ENCODE measurements around the gene MYBPC2.
"Not testable (repeated sequence)": the region's sequence is repeated elsewhere in the genome, so short reads cannot be mapped to it uniquely, and the experiment has no call there.

Gene MYBPC2

DNA sequence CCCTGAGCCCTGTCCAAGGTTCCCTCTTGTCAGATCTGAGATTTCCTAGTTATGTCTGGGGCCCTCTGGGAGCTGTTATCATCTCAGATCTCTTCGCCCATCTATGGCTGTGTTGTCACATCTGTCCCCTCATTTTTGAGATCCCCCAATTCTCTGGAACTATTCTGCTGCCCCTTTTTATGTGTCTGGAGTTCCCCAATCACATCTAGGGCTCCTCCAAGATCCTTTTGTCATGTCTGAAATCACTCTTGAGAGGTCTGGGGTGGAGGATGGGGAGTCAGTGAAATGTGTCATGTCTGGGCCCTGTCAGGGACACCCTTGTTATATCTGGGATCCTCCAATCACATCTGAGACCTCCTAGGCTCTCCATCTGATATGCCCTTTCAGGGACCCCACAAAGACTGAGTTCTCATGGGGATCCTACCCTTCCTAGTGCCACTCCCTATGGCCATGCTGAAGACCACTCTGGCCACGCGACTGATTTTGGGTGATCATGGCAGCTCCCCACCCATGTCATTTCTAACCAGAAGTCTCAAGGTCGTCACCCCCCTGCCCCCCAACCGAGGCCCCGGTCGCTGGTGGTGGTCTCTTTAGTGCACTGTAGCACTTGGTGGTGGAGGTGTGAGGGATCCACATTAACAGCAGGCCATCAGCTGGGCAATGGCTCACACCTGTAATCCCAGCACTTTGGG, 3.8 kb upstream of the MYBPC2 start:
- no peak for DNase-seq (ENCODE audit: low spot score)

DNA sequence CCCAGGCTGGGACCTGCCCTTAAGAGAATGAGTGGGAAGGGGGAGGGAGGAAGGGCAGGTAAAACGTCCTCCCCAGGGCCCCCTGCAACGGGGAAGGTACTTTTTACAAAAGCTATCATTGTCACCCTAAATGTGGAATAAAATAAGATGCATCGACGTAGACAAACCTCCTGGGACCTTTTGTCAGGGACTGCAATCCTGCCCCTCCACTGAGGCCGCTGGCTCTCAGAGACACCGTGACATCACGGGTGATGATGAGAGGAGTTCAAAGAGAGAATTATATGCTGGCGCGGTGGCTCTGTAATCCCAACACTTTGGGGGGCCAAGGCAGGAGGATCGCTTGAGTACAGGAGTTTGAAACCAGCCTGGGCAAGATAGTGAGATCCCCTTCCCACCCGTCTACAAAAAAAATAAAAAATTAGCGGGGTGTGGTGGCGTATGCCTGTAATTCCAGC, 1.8 kb upstream of the MYBPC2 start:
- no peak for DNase-seq (ENCODE audit: low spot score)

DNA sequence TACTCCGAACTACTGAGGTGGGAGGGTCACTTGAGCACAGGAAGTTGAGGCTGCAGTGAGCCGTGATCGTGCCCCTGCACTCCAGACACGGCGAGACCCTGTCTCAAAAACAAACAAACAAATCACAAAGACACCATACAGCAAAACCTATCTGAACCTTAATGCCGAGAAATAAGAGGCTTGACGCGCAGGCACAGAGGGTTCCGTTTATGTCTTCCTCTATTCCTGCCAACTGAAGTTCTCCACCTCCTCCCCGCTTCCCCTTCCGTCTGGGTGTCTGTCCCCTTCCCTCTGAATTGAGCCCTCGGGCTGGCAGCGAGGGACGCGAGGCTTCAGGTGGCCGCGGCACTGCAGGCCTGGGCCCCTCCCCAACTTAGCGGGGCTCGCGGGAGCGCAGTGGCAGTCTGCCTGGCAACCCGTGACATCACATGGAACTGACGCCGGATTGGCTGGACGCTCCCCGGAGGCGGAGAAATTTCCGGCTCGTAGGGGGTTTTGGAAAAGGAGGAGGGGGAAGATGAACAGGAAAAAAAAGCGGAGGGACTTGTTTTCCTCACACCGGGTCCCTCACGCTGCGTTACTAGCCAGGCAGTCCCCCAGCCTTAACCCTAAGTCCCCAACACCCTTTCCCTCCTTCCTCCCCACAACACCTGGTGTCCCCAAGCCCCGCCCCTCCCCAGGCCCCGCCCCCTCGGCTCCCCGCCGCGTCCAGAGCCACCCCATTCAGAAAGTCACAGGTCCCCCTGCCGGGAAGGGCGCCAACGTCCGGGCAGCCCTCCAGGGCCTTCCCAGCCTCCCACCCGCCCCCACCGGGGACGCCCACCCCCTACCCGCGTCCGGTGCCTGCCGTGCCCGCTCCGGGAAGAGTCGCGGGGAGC, 1.1 kb upstream of the MYBPC2 start:
- peak; percentile 83 for DNase-seq (ENCODE audit: low spot score)

DNA sequence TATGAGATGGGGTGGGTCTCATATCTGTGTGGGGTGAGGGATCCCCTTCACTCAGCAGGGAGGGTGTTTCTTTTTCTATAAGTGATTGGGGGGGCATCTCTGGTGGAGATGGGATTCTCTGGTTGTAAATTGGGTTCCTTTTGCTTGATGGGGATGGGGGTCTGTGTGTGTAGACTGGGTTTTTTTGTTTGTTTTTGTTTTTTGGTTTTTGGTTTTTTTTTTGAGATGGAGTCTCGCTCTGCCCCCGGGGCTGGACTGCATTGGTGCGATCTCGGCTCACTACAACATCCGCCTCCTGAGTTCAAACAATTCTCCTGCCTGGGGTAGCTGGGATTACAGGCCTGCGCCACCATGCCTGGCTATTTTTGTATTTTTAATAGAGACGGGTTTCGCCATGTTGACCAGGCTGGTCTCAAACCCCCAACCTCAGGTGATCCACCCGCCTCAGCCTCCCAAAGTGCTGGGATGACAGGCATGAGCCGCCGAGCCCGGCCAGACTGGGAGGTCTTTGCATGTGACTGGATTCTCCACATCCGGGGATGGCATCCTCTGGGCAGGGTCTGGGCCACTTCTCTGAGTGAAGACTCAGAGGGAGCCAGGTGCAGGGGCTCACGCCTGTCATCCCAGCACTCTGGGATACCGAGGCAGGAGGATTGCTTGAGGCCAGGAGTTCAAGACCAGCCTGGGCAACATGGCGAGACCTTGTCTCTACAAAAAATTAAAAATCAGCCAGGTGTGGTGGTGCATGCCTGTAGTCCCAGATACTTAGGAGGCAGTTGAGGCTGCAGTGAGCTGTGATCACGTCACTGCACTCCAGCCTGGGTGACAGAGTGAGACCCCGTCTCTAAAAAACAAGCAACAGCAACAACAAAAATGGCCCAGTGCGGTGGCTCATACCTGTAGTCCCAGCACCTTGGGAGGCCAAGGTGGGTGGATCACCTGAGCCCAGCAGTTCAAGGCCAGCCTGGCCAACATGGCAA, 799 bp downstream of the MYBPC2 start:
- DNase-seq (ENCODE audit: low spot score), result no peak

DNA sequence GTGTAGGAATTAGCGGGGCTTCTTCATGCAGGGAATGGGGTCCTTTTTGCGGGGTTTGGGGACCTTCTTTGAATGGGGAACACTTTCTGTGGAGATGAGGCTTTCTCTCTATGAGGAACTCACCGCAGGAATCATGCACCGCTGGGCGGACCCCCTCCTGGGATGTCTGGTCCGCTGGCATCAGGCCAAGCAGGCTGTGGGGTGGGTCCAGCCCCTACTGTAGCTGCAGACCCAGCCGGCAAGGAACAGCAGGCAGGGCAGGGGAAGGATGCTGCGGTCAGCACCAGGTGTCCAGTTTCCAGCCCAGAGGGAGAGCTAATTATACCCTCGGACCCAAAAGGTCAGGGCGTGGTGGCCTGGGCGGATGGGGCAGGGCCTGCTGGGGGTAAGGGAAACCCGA, 1.8 kb downstream of the MYBPC2 start:
- no peak for DNase-seq (ENCODE audit: low spot score)

DNA sequence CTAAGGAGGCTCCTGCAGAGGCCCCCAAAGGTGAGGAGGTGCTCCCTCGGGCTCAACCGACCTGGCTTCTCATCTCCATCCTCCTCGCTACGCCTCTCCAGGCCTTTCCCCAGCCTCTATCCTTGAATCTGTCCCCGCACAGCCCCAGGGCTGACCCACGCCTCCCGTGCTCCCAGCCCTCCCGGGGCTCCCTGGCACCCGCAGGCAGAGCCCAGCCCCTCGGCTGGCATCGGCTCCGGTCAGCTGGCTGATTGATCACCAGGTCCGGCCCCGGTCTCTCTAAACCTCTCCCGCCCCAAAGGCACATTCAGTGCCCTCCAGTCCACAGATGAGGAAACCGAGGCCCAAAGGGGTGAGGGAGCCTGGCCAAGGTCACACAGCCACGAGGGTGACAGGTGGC, 2.5 kb downstream of the MYBPC2 start:
- DNase-seq (ENCODE audit: low spot score), result no peak

DNA sequence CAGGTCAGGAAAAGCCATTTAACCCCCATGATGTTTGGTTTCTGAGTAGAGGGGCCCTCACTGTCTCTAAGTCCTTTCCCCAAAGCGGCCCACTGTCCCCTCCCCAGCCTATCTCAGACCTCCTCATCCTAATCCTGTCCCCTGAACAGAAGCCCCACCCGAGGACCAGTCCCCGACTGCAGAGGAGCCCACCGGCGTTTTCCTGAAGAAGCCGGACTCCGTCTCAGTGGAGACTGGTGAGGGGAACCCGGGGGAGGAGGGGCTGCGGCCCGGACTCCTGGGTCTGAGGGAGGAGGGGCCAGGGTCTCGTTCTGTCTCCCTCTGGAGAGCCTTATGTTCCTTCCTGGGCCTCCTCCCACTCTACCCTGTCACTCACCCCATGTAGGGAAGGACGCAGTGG, 2.9 kb downstream of the MYBPC2 start:
- DNase-seq (ENCODE audit: low spot score), result no peak

DNA sequence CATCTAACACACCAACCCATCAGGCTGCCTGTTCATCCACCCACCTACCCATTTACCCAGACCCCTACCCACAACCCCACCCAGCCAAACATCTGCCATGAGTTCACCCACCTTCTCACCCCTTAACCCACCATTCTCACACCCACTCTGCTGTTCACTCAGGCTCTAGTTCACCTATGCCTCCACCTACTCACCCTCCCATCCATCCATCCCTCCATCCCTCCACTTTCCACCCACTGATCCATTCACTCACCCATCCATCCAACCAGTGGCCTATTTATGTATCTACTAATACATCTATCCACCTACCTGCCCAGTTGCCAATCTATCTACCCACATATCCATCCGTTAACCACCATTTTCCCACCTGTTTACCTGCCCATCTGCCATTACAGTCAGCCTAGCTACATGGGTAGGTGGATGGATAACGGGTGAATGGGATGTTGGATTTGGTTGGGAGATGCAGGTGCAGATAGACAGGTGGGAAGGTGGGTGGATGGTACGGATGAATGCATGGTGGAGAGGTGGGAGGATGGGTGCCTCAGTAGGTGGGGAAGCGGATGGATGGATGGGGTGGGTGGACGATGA, 5.3 kb downstream of the MYBPC2 start:
- DNase-seq (ENCODE audit: low spot score), result no peak

DNA sequence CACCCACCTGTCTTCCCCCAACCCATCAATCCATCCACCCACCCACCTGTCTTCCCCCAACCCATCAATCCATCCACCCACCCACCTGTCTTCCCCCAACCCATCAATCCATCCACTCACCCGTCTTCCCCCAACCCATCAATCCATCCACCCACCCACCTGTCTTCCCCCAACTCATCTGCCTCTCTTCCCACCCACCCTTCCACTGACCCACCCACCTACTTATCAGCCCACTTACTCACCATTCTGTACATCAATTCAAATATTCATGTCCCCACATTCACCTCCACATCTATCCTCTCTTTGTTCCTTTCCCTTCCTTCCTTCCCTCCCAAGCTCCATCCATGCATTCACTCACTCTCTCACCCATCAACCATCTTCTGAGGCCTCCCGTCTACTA, 6.4 kb downstream of the MYBPC2 start:
- not testable (repeated sequence) for DNase-seq (ENCODE audit: low spot score)

DNA sequence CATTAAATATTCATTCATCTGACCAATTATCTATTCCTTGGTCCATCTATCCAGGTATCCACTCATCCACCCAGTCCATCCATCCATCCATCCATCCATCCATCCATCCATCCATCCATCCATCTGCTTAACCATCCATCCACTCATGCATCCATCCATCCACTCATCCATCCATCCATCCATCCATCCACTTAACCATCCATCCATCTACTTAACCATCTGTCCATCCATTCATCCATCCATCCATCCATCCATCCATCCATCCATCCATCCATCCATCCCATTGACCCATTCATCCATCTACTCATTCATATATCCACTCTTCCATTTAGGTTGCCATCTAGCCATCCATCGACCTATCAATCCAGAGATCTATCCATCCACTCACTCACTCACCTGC, 11.4 kb downstream of the MYBPC2 start:
- DNase-seq (ENCODE audit: low spot score), result no peak

DNA sequence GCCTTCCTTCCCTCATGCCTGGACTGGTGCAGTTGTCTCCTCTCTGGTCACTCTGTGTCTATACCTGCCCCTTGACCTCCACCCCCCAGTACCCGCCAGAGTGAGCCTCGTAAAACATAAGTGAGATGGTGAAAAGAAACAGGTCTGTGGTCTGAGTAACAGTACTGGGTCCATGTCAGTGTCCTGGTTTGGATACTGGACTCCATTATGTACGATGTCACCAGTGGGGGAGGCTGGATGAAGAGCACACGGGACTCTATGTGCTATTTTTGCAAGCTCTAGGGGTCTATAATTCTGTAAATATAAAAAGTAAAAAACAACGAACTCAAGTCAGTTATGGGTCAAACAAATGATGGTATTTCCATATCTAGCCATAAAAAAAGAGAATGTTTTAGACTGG, 14.4 kb downstream of the MYBPC2 start:
- DNase-seq (ENCODE audit: low spot score), result no peak

DNA sequence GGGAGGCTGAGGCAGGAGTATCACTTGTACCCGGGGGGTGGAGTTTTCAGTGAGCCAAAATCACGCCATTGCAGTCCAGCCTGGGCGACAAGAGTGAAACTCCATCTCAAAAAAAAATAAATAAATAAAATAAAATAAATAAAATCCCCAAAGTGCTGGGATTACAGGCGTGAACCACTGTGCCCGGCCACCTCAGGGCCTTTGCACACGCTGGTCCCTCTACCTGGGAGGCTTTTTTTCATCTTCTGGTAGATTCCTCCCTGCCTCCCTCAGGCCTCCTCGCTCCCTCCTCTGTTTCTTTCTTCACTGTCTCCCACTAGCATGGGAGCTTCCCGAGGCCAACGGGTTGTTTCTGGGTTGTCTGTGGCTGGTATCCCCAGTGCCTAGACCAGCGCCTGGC, 15.1 kb downstream of the MYBPC2 start:
- DNase-seq (ENCODE audit: low spot score), result no peak

DNA sequence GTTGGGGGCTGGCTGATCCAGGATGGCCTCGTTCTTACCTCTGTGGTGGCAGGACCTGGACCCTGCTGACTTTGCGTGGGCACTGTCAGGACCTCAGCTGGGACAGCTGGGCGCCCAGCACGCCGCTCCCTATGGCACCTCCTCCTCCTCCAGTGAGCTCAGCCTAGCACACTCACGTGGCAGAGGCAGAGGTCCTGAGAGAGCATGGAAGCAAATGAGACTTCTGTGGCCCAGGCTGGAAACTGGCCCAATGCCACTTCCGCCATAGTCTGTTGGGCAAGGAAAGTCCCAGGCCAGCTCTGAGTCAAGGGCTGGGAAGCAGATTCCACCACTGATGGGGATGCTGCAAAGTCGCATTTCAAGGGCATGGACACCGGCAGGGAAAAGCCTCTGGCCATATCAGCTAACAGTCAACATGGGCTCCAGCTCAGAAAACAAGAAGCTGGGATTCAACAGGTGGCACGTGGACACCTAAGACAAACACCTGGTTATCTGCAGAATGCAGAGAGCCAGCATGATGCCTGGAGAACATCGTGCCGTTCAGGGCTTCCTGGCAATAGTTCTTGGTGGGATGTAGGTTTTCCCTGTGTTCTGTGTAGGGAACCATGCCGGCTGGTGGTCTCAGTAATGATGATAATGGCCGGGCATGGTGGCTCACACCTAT, 16.7 kb downstream of the MYBPC2 start:
- no peak for DNase-seq (ENCODE audit: low spot score)

DNA sequence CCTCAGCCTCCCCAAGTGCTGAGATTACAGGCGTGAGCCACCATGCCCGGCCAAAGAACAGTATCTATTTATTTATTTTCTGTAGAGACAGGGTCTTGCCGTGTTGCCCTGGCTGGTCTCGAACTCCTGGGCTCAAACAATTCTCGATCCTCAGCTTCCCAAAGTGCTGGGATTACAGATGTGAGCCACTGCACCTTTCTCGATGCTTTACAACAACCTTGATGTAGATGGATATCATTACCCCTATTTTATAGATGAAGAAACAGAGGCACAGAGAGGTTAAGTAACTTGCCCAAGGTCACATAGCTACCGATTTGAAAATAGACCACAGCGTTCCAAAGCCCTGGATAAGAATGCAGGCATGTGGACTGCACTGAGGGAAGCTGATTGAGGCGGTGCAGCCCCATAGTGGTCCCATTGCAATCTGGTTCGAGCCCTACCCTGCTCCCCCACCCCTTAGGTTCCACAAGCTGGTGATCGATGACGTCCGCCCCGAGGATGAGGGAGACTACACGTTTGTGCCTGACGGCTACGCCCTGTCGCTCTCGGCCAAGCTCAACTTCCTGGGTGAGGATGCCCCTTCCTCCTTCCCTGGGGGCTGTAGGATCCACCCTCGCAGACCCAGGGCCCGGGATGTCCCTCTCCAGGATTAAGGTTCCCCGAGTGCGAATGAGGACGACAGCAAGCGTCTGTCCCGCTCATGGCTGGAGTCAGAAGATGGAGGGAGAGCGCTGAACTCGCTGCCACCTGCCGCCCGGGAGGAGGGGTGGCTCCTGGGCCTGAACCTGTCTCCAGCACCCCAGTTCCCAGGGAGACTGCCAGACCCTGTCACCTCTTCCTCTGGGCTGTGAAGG, 17.9 kb downstream of the MYBPC2 start:
- no peak for DNase-seq (ENCODE audit: low spot score)

DNA sequence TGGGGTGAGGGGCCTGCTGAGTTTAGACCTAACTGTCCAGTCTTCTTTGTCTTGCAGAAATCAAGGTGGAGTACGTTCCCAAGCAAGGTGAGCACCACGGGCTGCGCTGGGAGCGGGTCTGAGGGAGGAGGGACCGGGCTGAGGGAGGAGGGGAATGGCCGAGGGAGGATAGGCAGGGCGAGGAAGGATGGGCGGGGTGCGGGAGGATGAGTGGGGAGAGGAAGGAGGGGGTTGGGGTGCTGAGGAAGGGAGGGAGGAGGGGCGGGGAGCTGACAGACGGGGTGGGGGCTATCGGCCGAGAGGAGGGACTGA, 18.5 kb downstream of the MYBPC2 start:
- DNase-seq (ENCODE audit: low spot score), result no peak

DNA sequence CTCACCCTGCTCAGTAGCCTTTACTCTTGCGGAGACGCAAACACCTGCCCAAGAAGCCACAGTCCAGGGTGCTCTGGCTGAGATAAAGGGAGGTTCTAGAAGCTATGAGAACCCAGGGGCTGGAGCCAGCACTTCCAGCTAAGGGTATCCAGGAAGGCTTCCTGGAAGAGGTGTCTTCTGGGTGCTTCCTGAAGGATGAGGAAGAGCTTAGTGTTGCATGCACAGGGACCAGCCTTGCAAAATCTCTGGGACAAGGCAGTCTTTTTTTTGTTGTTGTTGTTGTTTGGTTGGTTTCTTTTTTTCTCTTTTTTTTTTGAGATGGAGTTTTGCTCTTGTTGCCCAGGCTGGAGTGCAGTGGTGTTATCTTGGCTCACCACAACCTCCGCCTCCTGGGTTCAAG, 20.6 kb downstream of the MYBPC2 start:
- DNase-seq (ENCODE audit: low spot score), result no peak

DNA sequence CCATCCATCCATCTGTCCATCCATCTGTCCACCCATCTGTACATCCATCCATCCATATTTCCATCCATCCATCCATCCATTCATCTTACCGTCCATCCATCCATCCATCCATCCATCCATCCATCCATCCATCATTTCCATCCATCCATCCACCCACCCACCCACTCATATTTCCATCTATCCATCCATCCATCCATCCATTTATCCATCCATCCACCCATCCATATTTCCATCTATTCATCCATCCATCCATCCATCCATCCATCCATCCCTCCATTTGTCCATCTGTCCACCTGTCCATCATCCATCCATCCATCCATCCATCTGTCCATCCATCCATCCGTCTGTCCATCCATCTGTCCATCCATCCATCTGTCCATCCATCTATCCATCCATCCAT, 23.3 kb downstream of the MYBPC2 start:
- DNase-seq (ENCODE audit: low spot score), result no peak

DNA sequence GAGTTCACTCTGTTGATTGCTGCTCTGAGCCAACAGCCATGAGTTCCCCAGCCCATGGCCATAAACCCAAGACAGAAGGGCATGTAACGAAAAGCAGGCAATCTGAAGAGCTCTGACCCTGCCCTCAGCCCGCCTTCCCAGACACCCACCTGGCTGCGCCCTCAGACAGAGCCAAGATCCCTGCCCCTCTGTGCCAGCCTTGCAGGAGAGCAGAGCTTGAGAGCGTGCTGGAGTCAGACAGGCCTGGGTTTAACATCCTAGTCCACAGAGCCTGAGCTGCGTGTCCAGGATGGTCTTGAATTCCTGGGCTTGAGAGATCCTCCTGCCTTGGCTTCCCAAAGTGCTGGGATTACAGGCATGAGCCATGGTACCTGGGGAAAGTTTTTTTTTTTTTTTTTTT, 24.6 kb downstream of the MYBPC2 start:
- DNase-seq (ENCODE audit: low spot score), result no peak

DNA sequence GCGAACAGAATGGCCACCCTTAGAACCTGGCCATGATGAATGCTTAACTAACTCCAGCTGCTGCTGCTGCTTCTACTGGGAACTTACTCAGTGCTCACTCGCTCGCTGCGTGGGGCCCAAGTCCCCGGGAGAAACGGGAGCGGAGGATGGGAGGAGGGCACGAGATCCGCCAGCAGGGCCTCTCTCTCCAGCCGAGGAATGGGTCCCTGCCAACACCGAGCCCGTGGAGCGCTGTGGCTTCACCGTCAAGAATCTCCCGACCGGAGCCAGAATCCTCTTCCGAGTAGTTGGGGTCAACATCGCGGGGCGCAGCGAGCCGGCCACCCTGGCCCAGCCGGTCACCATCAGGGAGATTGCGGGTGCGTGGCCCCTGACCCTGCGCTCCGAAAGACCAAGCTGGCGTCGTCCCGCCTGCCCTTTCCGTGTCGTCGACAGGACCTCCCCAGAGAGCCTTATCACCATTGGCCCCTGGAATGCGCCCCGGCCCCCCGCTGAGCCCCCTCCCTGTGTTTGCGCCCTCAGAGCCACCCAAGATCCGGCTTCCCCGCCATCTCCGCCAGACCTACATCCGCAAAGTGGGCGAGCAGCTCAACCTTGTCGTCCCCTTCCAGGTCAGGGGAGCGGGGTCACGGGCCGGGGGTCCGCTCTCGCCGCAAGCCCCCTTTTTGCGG, 25.8 kb downstream of the MYBPC2 start:
- no peak for DNase-seq (ENCODE audit: low spot score)

DNA sequence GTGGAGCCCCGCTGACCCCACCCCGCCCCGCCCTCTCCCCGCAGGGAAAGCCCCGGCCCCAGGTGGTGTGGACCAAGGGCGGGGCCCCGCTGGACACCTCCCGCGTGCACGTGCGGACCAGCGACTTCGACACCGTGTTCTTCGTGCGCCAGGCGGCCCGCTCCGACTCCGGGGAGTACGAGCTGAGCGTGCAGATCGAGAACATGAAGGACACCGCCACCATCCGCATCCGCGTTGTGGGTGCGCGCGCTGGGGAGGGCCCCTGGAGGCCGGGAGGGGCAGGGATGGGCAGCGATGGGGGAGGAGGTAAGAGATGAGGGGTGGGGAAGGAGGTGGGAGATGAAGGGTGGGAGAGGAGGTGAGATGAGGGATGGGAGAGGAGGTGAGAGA, 26.4 kb downstream of the MYBPC2 start:
- no peak for DNase-seq (ENCODE audit: low spot score)

All from hematopoietic multipotent progenitor cell treated with erythropoietin and hydrocortisone succinate and interleukin-3 and kit ligand, for 15 days (in vitro differentiated cells).